RWPE1 (cell line): ENCODE data around the gene TAF5L.

Experiments
- CTCF ChIA-PET: fragments of 350-600 bp; sonication (Branson Sonifier 250); formaldehyde crosslinking; extraction: SDS; loops from one replicate; lab custom pipeline; 2021; lab: Yijun Ruan, JAX
- POLR2A ChIA-PET: fragments of 400-600 bp; formaldehyde crosslinking; extraction: SDS; loops from one replicate; lab custom pipeline; 2020; ENCODE audit warnings: antibody characterized with exemption; ENCODE audit not compliant: low non-redundant PET; lab: Yijun Ruan, JAX
- DNase-seq: peaks from one replicate; pipeline ENCODE4 v3.0.0; 2012; ENCODE audit warnings: low spot score
- H3K27ac ChIP-seq: fragments of 450-650 bp; 2 replicates; pipeline ENCODE4 v1.5.1; 2017
- CTCF ChIP-seq: fragments of 450-650 bp; conservative IDR thresholded peaks from 2 replicates; pipeline ENCODE4 v1.5.1; 2017; ENCODE audit warnings: low read depth, mild to moderate bottlenecking

The TAF5L gene

GRCh38 chr1:229582715-229583114, 43.2 kb downstream of the TAF5L start:
- H3K27ac ChIP-seq = no peak overlapping the region
- TF ChIP-seq CTCF = no peak
- ChIA-PET POLR2A (no interaction called here), CTCF (no interaction called here)
- no peak for DNase-seq

- POLR2A ChIA-PET = no interaction called here
- CTCF ChIA-PET = no interaction called here
- H3K27ac ChIP-seq = no peak overlapping the region
Measured at GRCh38 chr1:229582011-229582694, 43.8 kb downstream of the TAF5L start.

GRCh38 chr1:229581485-229581884, 44.4 kb downstream of the TAF5L start:
- CTCF ChIA-PET = interaction anchor here (0.6 kb wide), 1 partner anchor 881 kb away, joined by 4 read pairs; no protein-coding TSS in a partner anchor
- POLR2A ChIA-PET = no interaction called here
- no peak for TF ChIP-seq CTCF
- DNase-seq = no peak
- no peak overlapping the region for H3K27ac ChIP-seq

More at GRCh38 chr1:229582011-229582694, 43.8 kb downstream of the TAF5L start:
- DNase-seq = no peak
- TF ChIP-seq CTCF = no peak

GRCh38 chr1:229579059-229579673, 46.8 kb downstream of the TAF5L start:
- no peak for TF ChIP-seq CTCF
- POLR2A ChIA-PET = no interaction called here
- no peak overlapping the region for H3K27ac ChIP-seq
- DNase-seq = no peak
- CTCF ChIA-PET = interaction anchor here (0.8 kb wide), 1 partner anchor 11 kb away, joined by 4 read pairs; no protein-coding TSS in a partner anchor

GRCh38 chr1:229578168-229579058, 47.5 kb downstream of the TAF5L start:
- ChIA-PET CTCF (no interaction called here), POLR2A (no interaction called here)
- no peak for DNase-seq
- no peak overlapping the region for H3K27ac ChIP-seq
- no peak for TF ChIP-seq CTCF
